Hematopoietic multipotent progenitor cell treated with erythropoietin and hydrocortisone succinate and interleukin-3 and kit ligand, for 6 days (in vitro differentiated cells): ENCODE data around the gene NBPF6.
"Not testable (repeated sequence)": the region's sequence is repeated elsewhere in the genome, so short reads cannot be mapped to it uniquely, and the experiment has no call there.

Experiments
- DNase-seq: peaks from one replicate; pipeline ENCODE4 v3.0.0-alpha.2; 2015

Gene NBPF6

GRCh38 chr1:108450043-108450442 is at the start of gene NBPF6:
NBPF6 (plus strand) TSS chr1:108450343; CDS start chr1:108450602, 259 bp downstream.
- not testable (repeated sequence) for DNase-seq

- DNase-seq: not testable (repeated sequence)
Measured at GRCh38 chr1:108411098-108411833, 38.9 kb upstream of the NBPF6 start.

GRCh38 chr1:108420129-108420528 is 30.0 kb upstream of the NBPF6 start:
- DNase-seq: not testable (repeated sequence)

GRCh38 chr1:108421061-108421916 is 28.9 kb upstream of the NBPF6 start:
- not testable (repeated sequence) for DNase-seq

- not testable (repeated sequence) for DNase-seq
Measured at GRCh38 chr1:108426877-108427276, 23.3 kb upstream of the NBPF6 start.

- not testable (repeated sequence) for DNase-seq
Measured at GRCh38 chr1:108432002-108432401, 18.1 kb upstream of the NBPF6 start.

- DNase-seq: not testable (repeated sequence)
Measured at GRCh38 chr1:108433404-108433803, 16.7 kb upstream of the NBPF6 start.

- DNase-seq: not testable (repeated sequence)
Measured at GRCh38 chr1:108438536-108438935, 11.6 kb upstream of the NBPF6 start.

GRCh38 chr1:108454521-108454920 is 4.4 kb downstream of the NBPF6 start:
- not testable (repeated sequence) for DNase-seq

GRCh38 chr1:108458661-108459060 is 8.5 kb downstream of the NBPF6 start:
- not testable (repeated sequence) for DNase-seq

GRCh38 chr1:108461758-108462157 is 11.6 kb downstream of the NBPF6 start:
- not testable (repeated sequence) for DNase-seq

GRCh38 chr1:108463962-108464361 is 13.8 kb downstream of the NBPF6 start:
- DNase-seq: not testable (repeated sequence)

- DNase-seq: not testable (repeated sequence)
Measured at GRCh38 chr1:108466166-108466565, 16.0 kb downstream of the NBPF6 start.

- DNase-seq: not testable (repeated sequence)
Measured at GRCh38 chr1:108467155-108467554, 17.0 kb downstream of the NBPF6 start.

- DNase-seq: not testable (repeated sequence)
Measured at GRCh38 chr1:108470750-108471149, 20.6 kb downstream of the NBPF6 start.

GRCh38 chr1:108474516-108474915 is 24.4 kb downstream of the NBPF6 start:
- DNase-seq: not testable (repeated sequence)

GRCh38 chr1:108478429-108479015 is 28.4 kb downstream of the NBPF6 start:
- DNase-seq: no peak

- no peak for DNase-seq
Measured at GRCh38 chr1:108482708-108483107, 32.6 kb downstream of the NBPF6 start.

GRCh38 chr1:108485990-108486389 is 35.8 kb downstream of the NBPF6 start:
- not testable (repeated sequence) for DNase-seq

GRCh38 chr1:108486707-108487106 is 36.6 kb downstream of the NBPF6 start:
- DNase-seq: not testable (repeated sequence)

GRCh38 chr1:108495008-108495407 is 44.9 kb downstream of the NBPF6 start:
- not testable (repeated sequence) for DNase-seq

- DNase-seq: not testable (repeated sequence)
Measured at GRCh38 chr1:108496856-108497255, 46.7 kb downstream of the NBPF6 start.

- no peak for DNase-seq
Measured at GRCh38 chr1:108502138-108502537, 52.0 kb downstream of the NBPF6 start.
